PFSK-1 (cell line): ENCODE data around the gene NODAL.

Source experiments
- FOXP2 ChIP-seq: optimal IDR thresholded peaks from 2 replicates; pipeline ENCODE3; 2011; ENCODE audit warnings: borderline replicate concordance, control low read depth, inconsistent platforms; ENCODE audit not compliant: insufficient read depth; ENCODE audit errors: extremely low read length, extremely low read depth
- POLR2AphosphoS5 ChIP-seq: IDR thresholded peaks from 2 replicates; pipeline ENCODE4 v1.6.1; 2012; ENCODE audit warnings: low read depth, mild to moderate bottlenecking, control low read depth, low read length, moderate library complexity
- REST ChIP-seq, 2 experiments: IDR thresholded peaks; 2 replicates each; pipeline versions ENCODE4 v1.6.1 to v1.8.0; 2011 to 2012; ENCODE audit warnings: low read depth in 2 of 2, low read length in 2 of 2, control low read depth in 1 of 2, inconsistent platforms in 1 of 2, mild to moderate bottlenecking in 1 of 2, moderate library complexity in 1 of 2; ENCODE audit not compliant: insufficient read depth in 1 of 2
- SIN3A ChIP-seq: IDR thresholded peaks from 2 replicates; pipeline ENCODE4 v1.6.1; 2012; ENCODE audit warnings: mild to moderate bottlenecking, low read length, moderate library complexity, borderline replicate concordance; ENCODE audit not compliant: insufficient read depth
- TAF1 ChIP-seq: IDR thresholded peaks from 2 replicates; pipeline ENCODE4 v1.6.1; 2012; ENCODE audit warnings: low read length, control low read depth, borderline replicate concordance; ENCODE audit not compliant: insufficient read depth

The NODAL gene

GRCh38 chr10:70481105-70481504 is 39.6 kb upstream of the NODAL start:
- TF ChIP-seq POLR2AphosphoS5 (no peak), TAF1 (no peak), REST (IDR thresholded peaks at IDR 0.05; ENCODE audit: insufficient read depth in 1 of 2, low read depth in 2 of 2, low read length in 2 of 2) (no peak), FOXP2 (no peak), SIN3A (no peak)

GRCh38 chr10:70480239-70480861 is 38.9 kb upstream of the NODAL start:
- TF ChIP-seq TAF1 = no peak
- TF ChIP-seq SIN3A = no peak
- no peak for TF ChIP-seq FOXP2

GRCh38 chr10:70479626-70480238 is 38.3 kb upstream of the NODAL start:
- TF ChIP-seq SIN3A (no peak), TAF1 (no peak), REST (IDR thresholded peaks at IDR 0.05; ENCODE audit: insufficient read depth in 1 of 2, low read depth in 2 of 2, low read length in 2 of 2) (no peak), FOXP2 (no peak), POLR2AphosphoS5 (no peak)

GRCh38 chr10:70479165-70479581 is 37.7 kb upstream of the NODAL start:
- TF ChIP-seq TAF1 = no peak
- no peak for TF ChIP-seq FOXP2
- no peak for TF ChIP-seq POLR2AphosphoS5
- no peak for TF ChIP-seq REST (IDR thresholded peaks at IDR 0.05; ENCODE audit: insufficient read depth in 1 of 2, low read depth in 2 of 2, low read length in 2 of 2)
- TF ChIP-seq SIN3A = no peak

- no peak for TF ChIP-seq POLR2AphosphoS5
- TF ChIP-seq FOXP2 = no peak
- no peak for TF ChIP-seq SIN3A
- TF ChIP-seq TAF1 = no peak
- TF ChIP-seq REST (IDR thresholded peaks at IDR 0.05; ENCODE audit: insufficient read depth in 1 of 2, low read depth in 2 of 2, low read length in 2 of 2) = no peak
Observed at GRCh38 chr10:70478191-70479164, 37.0 kb upstream of the NODAL start, which contains the start of gene PALD1. Gene PALD1 (plus strand): TSS chr10:70478767. CDS start chr10:70525952, 47,185 bp downstream.
